CD4-positive, alpha-beta T cell treated with Interleukin-17A for 4 hours (primary cell): ENCODE data around the gene CDH24.

Source experiments
- DNase-seq: peaks from one replicate; pipeline ENCODE4 v3.0.0-alpha.2; 2020; ENCODE audit warnings: mixed read lengths

Gene CDH24

GRCh38 chr14:23043145-23043544, 14.2 kb downstream of the CDH24 start:
- DNase-seq, result no peak

GRCh38 chr14:23042162-23042965, 15.0 kb downstream of the CDH24 start, which contains the start of gene PSMB11:
PSMB11 (plus strand) TSS chr14:23042212; CDS start chr14:23042226, 14 bp downstream.
- no peak for DNase-seq

GRCh38 chr14:23041729-23042128, 15.6 kb downstream of the CDH24 start:
- DNase-seq, result no peak

- DNase-seq, result no peak
Observed at GRCh38 chr14:23040100-23040499, 17.2 kb downstream of the CDH24 start.

GRCh38 chr14:23035303-23036144, 21.8 kb downstream of the CDH24 start:
- DNase-seq, result no peak

- peak; percentile 87 for DNase-seq
Observed at GRCh38 chr14:23034498-23035302, 22.6 kb downstream of the CDH24 start, which contains the start of gene PSMB5. PSMB5 (minus strand) TSS chr14:23034900; CDS start chr14:23034881, 19 bp downstream.

GRCh38 chr14:23033801-23034497, 23.4 kb downstream of the CDH24 start:
- DNase-seq, result no peak

GRCh38 chr14:23033251-23033727, 24.0 kb downstream of the CDH24 start:
- no peak for DNase-seq

GRCh38 chr14:23030936-23031335, 26.4 kb downstream of the CDH24 start:
- no peak for DNase-seq

GRCh38 chr14:23028799-23029198, 28.5 kb downstream of the CDH24 start:
- peak; percentile 55 for DNase-seq

- DNase-seq, result peak; percentile 49
Observed at GRCh38 chr14:23025151-23025814, 32.0 kb downstream of the CDH24 start.

GRCh38 chr14:23024612-23025075, 32.7 kb downstream of the CDH24 start:
- DNase-seq, result no peak

GRCh38 chr14:23023795-23024152, 33.5 kb downstream of the CDH24 start:
- no peak for DNase-seq

GRCh38 chr14:23023022-23023794, 34.1 kb downstream of the CDH24 start:
- DNase-seq, result peak; percentile 44

- DNase-seq, result no peak
Observed at GRCh38 chr14:23021889-23022442, 35.4 kb downstream of the CDH24 start.

- no peak for DNase-seq
Observed at GRCh38 chr14:23021434-23021833, 35.9 kb downstream of the CDH24 start.

- peak; percentile 30 for DNase-seq
Observed at GRCh38 chr14:23020143-23021128, 36.9 kb downstream of the CDH24 start.

- DNase-seq, result no peak
Observed at GRCh38 chr14:23018107-23018506, 39.2 kb downstream of the CDH24 start.

GRCh38 chr14:23017091-23017490, 40.2 kb downstream of the CDH24 start:
- DNase-seq, result no peak
